ENCODE measurements around the gene PRKAR1B.

PRKAR1B gene

DNA sequence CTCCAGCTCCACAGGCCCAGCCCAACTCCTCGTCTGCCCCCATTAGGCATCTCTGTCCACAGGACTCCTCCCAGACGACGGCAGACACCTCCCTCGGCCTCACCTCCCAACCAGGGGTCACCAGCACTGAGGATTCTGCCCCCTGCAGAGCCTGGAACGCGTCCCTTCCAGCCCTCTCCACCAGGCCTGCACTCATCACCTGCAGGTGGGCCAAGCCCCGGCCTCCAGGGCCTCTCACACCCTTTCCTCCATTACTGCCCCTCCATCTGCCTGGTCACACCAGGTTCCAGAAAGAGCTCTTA, 164.8 kb downstream of the PRKAR1B start:
- H3K4me3 ChIP-seq (ENCODE audit: low read depth in 1 of 2, low read length in 1 of 2): no peak overlapping the region
- no peaks in the 10 kb centered on the region for H3K27me3 ChIP-seq
- H3K27ac ChIP-seq: no peak overlapping the region
- no peak for TF ChIP-seq CTCF (IDR thresholded peaks at IDR 0.05)
- no peaks in the 10 kb centered on the region for H3K9me3 ChIP-seq
- H3K36me3 ChIP-seq: no peaks in the 10 kb centered on the region
- H3K4me1 ChIP-seq (ENCODE audit: control insufficient read depth in 1 of 2, insufficient read depth in 1 of 2, low read depth in 1 of 2, low read length in 1 of 2): no peaks in the 10 kb centered on the region

DNA sequence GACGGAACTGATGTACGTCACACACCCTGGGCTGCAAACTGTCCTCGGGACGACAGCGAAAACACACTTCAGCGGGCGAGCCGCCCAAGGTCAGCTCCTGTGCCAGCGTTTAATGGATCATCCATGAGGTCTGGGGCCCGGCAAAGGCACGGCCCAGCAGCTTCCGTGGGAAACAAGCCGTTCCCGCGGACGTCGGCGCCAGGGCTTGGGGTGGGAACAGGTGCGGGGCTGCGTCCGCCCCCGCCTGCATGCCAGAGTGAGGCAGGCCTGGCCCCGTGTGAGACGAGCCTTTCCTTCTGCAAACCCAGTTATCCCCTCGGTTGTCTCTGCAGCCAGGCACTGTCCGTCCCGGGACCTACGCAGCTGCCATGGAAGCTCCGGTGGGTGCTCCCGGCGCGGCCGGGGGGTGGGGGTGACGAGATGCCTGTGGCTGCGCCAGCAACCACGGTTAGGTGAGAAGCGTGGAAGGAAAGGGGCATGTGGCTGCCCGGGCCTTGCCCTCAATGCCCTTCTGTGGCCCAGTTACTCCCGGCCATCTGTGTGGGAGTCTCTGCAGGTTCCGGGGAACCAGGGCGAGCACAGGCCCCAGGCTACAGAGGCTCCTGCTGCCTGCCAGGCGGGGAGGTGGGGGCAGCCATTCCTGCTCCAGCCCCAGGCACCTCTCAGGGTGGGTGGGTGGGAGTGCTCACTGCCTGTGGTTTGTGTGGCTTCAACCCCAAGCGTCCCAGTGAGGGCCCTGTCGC, 165.3 kb downstream of the PRKAR1B start:
- Histone ChIP-seq H3K9me3 (no peaks in the 10 kb centered on the region), H3K4me1 (ENCODE audit: control insufficient read depth in 1 of 2, insufficient read depth in 1 of 2, low read depth in 1 of 2, low read length in 1 of 2) (no peaks in the 10 kb centered on the region), H3K27ac (no peak overlapping the region), H3K36me3 (no peaks in the 10 kb centered on the region), H3K27me3 (no peaks in the 10 kb centered on the region), H3K4me3 (ENCODE audit: low read depth in 1 of 2, low read length in 1 of 2) (no peak overlapping the region)
- TF ChIP-seq CTCF (IDR thresholded peaks at IDR 0.05): no peak

- no peak overlapping the region for H3K27ac ChIP-seq
- no peaks in the 10 kb centered on the region for H3K4me1 ChIP-seq (ENCODE audit: control insufficient read depth in 1 of 2, insufficient read depth in 1 of 2, low read depth in 1 of 2, low read length in 1 of 2)
- no peaks in the 10 kb centered on the region for H3K27me3 ChIP-seq
- H3K4me3 ChIP-seq (ENCODE audit: low read depth in 1 of 2, low read length in 1 of 2): no peak overlapping the region
- no peaks in the 10 kb centered on the region for H3K36me3 ChIP-seq
- no peak for TF ChIP-seq CTCF (IDR thresholded peaks at IDR 0.05)
- no peaks in the 10 kb centered on the region for H3K9me3 ChIP-seq
These were observed 166.0 kb downstream of the PRKAR1B start for GRCh38 chr7:560966-561630.

DNA sequence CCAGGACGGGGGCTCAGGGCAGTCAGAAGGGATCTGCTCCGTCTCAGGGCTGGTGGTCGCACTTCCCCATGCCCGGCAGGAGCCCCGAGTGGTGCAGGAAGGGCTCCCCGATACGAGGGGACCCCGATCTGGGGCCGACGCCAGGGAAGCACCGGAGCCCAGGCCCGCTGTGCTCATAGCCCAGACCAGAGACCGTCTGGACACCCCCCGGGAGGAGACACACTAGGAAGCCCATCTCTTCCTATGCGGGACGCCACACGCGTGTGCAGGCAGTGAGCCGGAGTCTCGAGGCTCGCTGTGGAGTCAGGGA, 167.7 kb downstream of the PRKAR1B start:
- H3K4me1 ChIP-seq (ENCODE audit: control insufficient read depth in 1 of 2, insufficient read depth in 1 of 2, low read depth in 1 of 2, low read length in 1 of 2): no peaks in the 10 kb centered on the region
- H3K27me3 ChIP-seq: no peaks in the 10 kb centered on the region
- no peak overlapping the region for H3K4me3 ChIP-seq (ENCODE audit: low read depth in 1 of 2, low read length in 1 of 2)
- no peak for TF ChIP-seq CTCF (IDR thresholded peaks at IDR 0.05)
- no peaks in the 10 kb centered on the region for H3K36me3 ChIP-seq
- no peaks in the 10 kb centered on the region for H3K9me3 ChIP-seq
- no peak overlapping the region for H3K27ac ChIP-seq

DNA sequence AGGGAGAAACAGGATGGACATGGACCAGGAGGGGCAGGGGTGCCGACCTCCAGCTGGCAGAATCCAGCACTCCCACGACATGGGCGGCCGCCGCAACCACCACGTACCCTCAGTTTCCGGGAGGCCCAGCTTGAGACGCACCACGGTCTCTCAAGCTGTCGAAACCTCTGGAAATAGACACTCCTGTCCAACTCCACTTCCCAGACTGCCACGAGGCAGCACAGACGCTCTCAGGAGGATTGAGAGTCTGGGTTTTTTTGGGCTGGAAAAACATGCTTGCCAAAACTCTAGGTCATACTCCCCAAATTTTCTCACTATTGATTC, 169.6 kb downstream of the PRKAR1B start:
- Histone ChIP-seq H3K4me1 (ENCODE audit: control insufficient read depth in 1 of 2, insufficient read depth in 1 of 2, low read depth in 1 of 2, low read length in 1 of 2) (no peaks in the 10 kb centered on the region), H3K27ac (no peak overlapping the region), H3K4me3 (ENCODE audit: low read depth in 1 of 2, low read length in 1 of 2) (no peak overlapping the region), H3K27me3 (no peaks in the 10 kb centered on the region), H3K9me3 (no peaks in the 10 kb centered on the region), H3K36me3 (no peaks in the 10 kb centered on the region)
- no peak for TF ChIP-seq CTCF (IDR thresholded peaks at IDR 0.05)

Measured in neutrophil (primary cell).